Naive B cell (primary cell): ENCODE measurements around the gene LHX3. TPM values are rescaled to one million over a fixed set of nuclear protein-coding genes. Genes with fewer than 3 reads are reported as not detected.

Experiments used
- ATAC-seq, 2 donors: fragments of 150-1000 bp; cut with Tn5 transposase; 2 replicates each; pipeline ENCODE4 v1.10.0; 2021; ENCODE audit warnings: low read depth in 2 of 2, mild to moderate bottlenecking in 2 of 2, moderate library complexity in 2 of 2
- DNase-seq: peaks from one replicate; pipeline ENCODE4 v3.0.0; 2022
- H3K27ac Mint-ChIP-seq, 6 donors: one replicate each; pipeline ENCODE4 v1.8.0; 2020 to 2022; ENCODE audit warnings: mild to moderate bottlenecking in 6 of 6, mixed read lengths in 6 of 6, moderate library complexity in 5 of 6, inconsistent platforms in 2 of 6
- H3K27me3 Mint-ChIP-seq, 3 donors: one replicate each; pipeline ENCODE4 v1.8.0; 2021 to 2022; ENCODE audit warnings: mixed read lengths in 3 of 3, mild to moderate bottlenecking in 1 of 3
- H3K36me3 Mint-ChIP-seq, 2 donors: one replicate each; pipeline ENCODE4 v1.8.0; 2020 to 2022; ENCODE audit warnings: mixed read lengths in 2 of 2, inconsistent platforms in 1 of 2, mild to moderate bottlenecking in 1 of 2
- H3K4me1 Mint-ChIP-seq, 3 donors: one replicate each; pipeline ENCODE4 v1.8.0; 2020 to 2022; ENCODE audit warnings: mixed read lengths in 3 of 3, inconsistent platforms in 1 of 3, mild to moderate bottlenecking in 1 of 3, moderate library complexity in 1 of 3
- H3K4me3 Mint-ChIP-seq, 8 donors: one replicate each; pipeline ENCODE4 v1.8.0; 2020 to 2022; ENCODE audit warnings: mild to moderate bottlenecking in 8 of 8, mixed read lengths in 8 of 8, moderate library complexity in 8 of 8, inconsistent platforms in 2 of 8
- H3K9me3 Mint-ChIP-seq, 7 donors: one replicate each; pipeline ENCODE4 v1.8.0; 2020 to 2022; ENCODE audit warnings: mixed read lengths in 7 of 7, mild to moderate bottlenecking in 5 of 7, inconsistent platforms in 2 of 7, moderate library complexity in 1 of 7
- polyA plus RNA-seq, 6 donors: library from polyadenylated mRNA; unstranded; fragments of 300-500 nt; fragmentation: Illumina TruSeq; gene quantifications; one replicate each; pipeline ENCODE4 v1.2.3, GENCODE V29; 2021; ENCODE audit warnings: low read depth in 6 of 6

LHX3 gene
- polyA plus RNA-seq, 6 donors from 2014 or later: not detected

GRCh38 chr9:136189394-136190236, 15.3 kb downstream of the LHX3 start:
- Mint-ChIP-seq H3K4me3 (peak overlapping the region in 1 of 8 donors; percentile 40), H3K27ac (no peak overlapping the region), H3K4me1 (peaks cover 4 to 8% (median 5%) of the 10 kb centered on the region in 3 donors), H3K9me3 (no peaks in the 10 kb centered on the region), H3K27me3 (peaks cover 25 to 72% (median 54%) of the 10 kb centered on the region in 3 donors), H3K36me3 (no peaks in the 10 kb centered on the region)
- ATAC-seq: no peak
- DNase-seq: no peak

DNA sequence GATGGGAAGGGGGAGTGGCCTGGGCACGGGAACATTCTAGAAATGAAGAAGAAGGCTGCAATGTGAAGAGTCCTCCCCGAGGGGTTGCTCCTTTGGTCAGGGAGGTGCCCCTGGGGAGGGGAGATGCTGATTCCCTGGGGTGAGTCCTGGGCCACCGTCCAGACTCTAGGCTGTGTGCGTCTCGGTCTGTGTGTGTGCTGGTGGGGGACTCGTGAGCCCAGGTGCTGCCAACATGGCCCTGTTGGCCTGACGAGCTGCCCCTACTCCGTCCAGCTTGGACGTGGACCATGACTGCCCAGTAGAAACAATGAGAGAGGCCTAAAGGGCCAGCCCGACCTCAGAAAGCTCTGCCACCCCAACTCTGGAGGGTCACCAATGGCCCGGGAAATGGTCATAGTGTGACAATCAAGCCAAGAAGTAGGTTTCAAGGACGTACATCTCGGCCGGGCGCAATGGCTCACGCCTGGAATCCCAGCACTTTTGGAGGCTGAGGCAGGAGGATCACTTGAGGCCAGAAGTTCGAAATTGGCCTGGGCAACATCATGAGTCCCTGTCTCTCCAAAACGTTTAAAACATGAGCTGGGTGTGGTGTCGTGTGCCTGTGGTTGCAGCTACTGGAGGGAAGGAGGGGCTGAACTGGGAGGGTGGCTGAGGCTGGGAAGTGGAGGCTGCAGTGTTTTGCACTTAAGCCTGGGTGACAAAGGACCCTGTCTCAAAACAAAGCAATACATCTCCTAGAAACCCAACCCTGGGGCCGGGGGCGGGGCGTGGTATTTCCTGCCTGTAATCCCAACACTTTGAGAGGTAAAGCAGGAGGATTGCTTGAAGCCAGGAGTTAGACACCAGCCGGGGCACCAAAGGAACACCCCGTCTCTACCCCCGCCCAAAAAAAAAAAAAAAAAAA, 17.0 kb downstream of the LHX3 start:
- no peaks in the 10 kb centered on the region for H3K36me3 Mint-ChIP-seq
- H3K27ac Mint-ChIP-seq: peak overlapping the region in 1 of 6 donors; percentile 79
- no peak overlapping the region for H3K4me3 Mint-ChIP-seq
- no peaks in the 10 kb centered on the region for H3K9me3 Mint-ChIP-seq
- no peak for ATAC-seq
- DNase-seq: no peak
- peaks cover 27 to 75% (median 55%) of the 10 kb centered on the region in 3 donors for H3K27me3 Mint-ChIP-seq
- peaks cover 4 to 8% (median 5%) of the 10 kb centered on the region in 3 donors for H3K4me1 Mint-ChIP-seq

GRCh38 chr9:136187197-136187596, 17.7 kb downstream of the LHX3 start:
- DNase-seq: no peak
- Mint-ChIP-seq H3K36me3 (no peaks in the 10 kb centered on the region), H3K4me3 (no peak overlapping the region), H3K27ac (peak overlapping the region in 1 of 6 donors; percentile 12), H3K4me1 (peaks cover 4 to 8% (median 5%) of the 10 kb centered on the region in 3 donors), H3K27me3 (peaks cover 27 to 79% (median 61%) of the 10 kb centered on the region in 3 donors), H3K9me3 (no peaks in the 10 kb centered on the region)
- no peak for ATAC-seq

DNA sequence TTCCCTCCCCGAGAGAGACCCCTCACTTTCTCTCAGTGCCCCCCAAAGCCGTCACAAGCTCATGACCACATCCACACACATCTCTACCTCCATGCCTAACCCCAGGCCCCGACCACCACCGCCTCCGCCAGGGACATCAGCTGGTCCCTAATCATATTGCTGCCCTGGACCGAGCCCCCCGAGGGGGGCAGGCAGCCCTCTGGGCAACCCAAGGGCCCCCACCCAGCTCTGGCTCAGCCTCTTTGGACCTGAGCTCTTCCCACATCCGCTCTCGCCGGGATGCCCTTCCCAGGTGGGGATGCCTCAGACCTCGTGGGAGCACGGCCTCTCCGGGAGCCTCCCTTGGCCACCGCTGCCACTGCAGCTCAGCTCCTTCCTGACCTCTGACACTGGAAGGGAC, 18.5 kb downstream of the LHX3 start:
- Mint-ChIP-seq H3K4me1 (peaks cover 0 to 4% (median 2%) of the 10 kb centered on the region in 3 donors), H3K27me3 (peaks cover 23 to 76% (median 59%) of the 10 kb centered on the region in 3 donors), H3K9me3 (no peaks in the 10 kb centered on the region), H3K36me3 (no peaks in the 10 kb centered on the region), H3K27ac (no peak overlapping the region), H3K4me3 (no peak overlapping the region)
- no peak for DNase-seq
- no peak for ATAC-seq

- Mint-ChIP-seq H3K4me1 (no peaks in the 10 kb centered on the region), H3K27me3 (peaks cover 21 to 74% (median 53%) of the 10 kb centered on the region in 3 donors), H3K4me3 (no peak overlapping the region), H3K9me3 (no peaks in the 10 kb centered on the region), H3K36me3 (no peaks in the 10 kb centered on the region), H3K27ac (no peak overlapping the region)
- ATAC-seq (no peak), DNase-seq (no peak)
Measured at GRCh38 chr9:136185596-136186366, 19.1 kb downstream of the LHX3 start.

GRCh38 chr9:136185066-136185465, 19.9 kb downstream of the LHX3 start:
- no peak for DNase-seq
- no peaks in the 10 kb centered on the region for H3K9me3 Mint-ChIP-seq
- H3K27me3 Mint-ChIP-seq: peaks cover 17 to 70% (median 47%) of the 10 kb centered on the region in 3 donors
- no peak overlapping the region for H3K4me3 Mint-ChIP-seq
- H3K27ac Mint-ChIP-seq: no peak overlapping the region
- ATAC-seq: no peak
- no peaks in the 10 kb centered on the region for H3K4me1 Mint-ChIP-seq
- H3K36me3 Mint-ChIP-seq: no peaks in the 10 kb centered on the region

- Mint-ChIP-seq H3K36me3 (no peaks in the 10 kb centered on the region), H3K9me3 (no peaks in the 10 kb centered on the region), H3K27me3 (peaks cover 13 to 64% (median 44%) of the 10 kb centered on the region in 3 donors)
Measured at GRCh38 chr9:136182850-136183422, 22.0 kb downstream of the LHX3 start.

GRCh38 chr9:136182420-136182787, 22.5 kb downstream of the LHX3 start:
- DNase-seq (no peak), ATAC-seq (no peak)
- Mint-ChIP-seq H3K4me1 (no peaks in the 10 kb centered on the region), H3K27me3 (peaks cover 13 to 63% (median 44%) of the 10 kb centered on the region in 3 donors), H3K4me3 (no peak overlapping the region), H3K27ac (no peak overlapping the region), H3K9me3 (no peaks in the 10 kb centered on the region), H3K36me3 (no peaks in the 10 kb centered on the region)

More at GRCh38 chr9:136182850-136183422, 22.0 kb downstream of the LHX3 start:
- Mint-ChIP-seq H3K27ac (no peak overlapping the region), H3K4me3 (no peak overlapping the region), H3K4me1 (no peaks in the 10 kb centered on the region)
- DNase-seq (no peak), ATAC-seq (no peak)

GRCh38 chr9:136181784-136182419, 23.0 kb downstream of the LHX3 start:
- DNase-seq (no peak), ATAC-seq (no peak)
- H3K27ac Mint-ChIP-seq: no peak overlapping the region
- no peak overlapping the region for H3K4me3 Mint-ChIP-seq
- H3K27me3 Mint-ChIP-seq: peaks cover 10 to 60% (median 40%) of the 10 kb centered on the region in 3 donors
- no peaks in the 10 kb centered on the region for H3K9me3 Mint-ChIP-seq
- H3K4me1 Mint-ChIP-seq: no peaks in the 10 kb centered on the region
- no peaks in the 10 kb centered on the region for H3K36me3 Mint-ChIP-seq

DNA sequence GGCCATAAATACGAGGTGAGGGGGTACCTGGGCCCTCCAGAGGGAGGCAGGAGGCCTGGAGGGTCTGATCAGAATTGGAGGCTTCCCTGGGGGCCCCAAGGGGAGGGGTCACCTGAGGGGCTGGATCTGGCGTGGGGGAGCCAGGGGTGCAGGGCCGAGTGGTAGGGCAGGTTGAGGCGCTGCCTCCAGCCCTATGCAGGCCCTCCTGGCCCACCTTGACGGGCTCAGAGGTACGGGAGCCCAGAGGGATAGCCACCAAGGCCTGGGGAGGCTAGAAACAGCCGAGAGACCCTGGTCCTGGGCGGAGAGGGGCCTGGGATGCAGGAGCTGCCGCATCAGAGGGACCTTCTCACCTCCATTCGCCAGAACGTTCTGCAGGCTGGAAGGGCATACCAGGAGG, 24.3 kb downstream of the LHX3 start:
- Mint-ChIP-seq H3K4me3 (no peak overlapping the region), H3K27me3 (peaks cover 7 to 50% (median 33%) of the 10 kb centered on the region in 3 donors), H3K27ac (no peak overlapping the region), H3K4me1 (no peaks in the 10 kb centered on the region), H3K36me3 (no peaks in the 10 kb centered on the region), H3K9me3 (no peaks in the 10 kb centered on the region)
- DNase-seq (no peak), ATAC-seq (no peak)

DNA sequence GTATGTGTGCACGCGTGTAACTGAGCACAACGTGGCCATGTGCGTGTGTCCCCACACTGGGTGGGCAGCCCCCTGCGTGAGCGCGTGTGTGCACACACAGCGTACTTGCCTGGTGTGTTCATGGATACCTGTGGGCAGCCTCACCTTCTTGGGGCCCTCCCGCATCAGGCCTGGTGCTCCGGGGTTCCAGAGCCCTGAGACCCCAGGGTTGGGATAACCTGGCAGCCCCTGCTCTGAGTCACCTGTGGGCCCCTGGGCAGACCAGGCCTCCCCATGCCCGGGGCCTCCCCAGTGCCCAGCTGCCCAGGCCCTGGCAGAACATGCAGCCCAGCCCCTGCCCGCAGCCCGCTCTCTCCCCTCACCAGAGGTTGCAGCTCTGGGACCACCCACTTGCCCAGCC, 25.2 kb downstream of the LHX3 start:
- ATAC-seq (no peak), DNase-seq (no peak)
- H3K4me3 Mint-ChIP-seq: no peak overlapping the region
- peaks cover 6 to 42% (median 25%) of the 10 kb centered on the region in 3 donors for H3K27me3 Mint-ChIP-seq
- H3K9me3 Mint-ChIP-seq: no peaks in the 10 kb centered on the region
- peaks cover 0 to 4% (median 0%) of the 10 kb centered on the region in 3 donors for H3K4me1 Mint-ChIP-seq
- H3K27ac Mint-ChIP-seq: no peak overlapping the region
- no peaks in the 10 kb centered on the region for H3K36me3 Mint-ChIP-seq

DNA sequence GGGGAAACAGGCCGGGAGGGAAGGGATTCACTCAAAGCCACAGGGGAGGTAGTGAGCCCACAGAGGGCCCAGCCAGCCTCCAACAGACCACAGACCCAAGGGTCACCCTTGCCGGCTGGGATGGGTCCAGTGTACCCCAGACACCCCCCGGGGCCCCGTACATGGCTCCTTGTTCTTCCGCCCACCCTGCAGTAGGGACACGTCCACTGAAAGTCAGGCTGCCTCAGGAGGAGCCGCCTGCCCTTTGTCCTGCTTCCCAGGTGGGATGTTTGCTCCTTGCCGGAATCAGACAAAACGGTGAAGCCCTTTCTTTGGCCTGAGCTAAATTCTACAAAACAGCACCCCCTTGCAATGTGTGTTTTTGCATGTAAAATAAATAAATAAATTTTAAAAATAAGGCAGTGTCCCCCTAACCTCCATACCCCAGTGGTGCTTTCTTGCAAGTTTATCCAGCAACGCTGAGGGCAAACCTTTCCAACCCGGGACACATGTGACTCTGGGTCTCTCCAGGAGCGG, 25.8 kb downstream of the LHX3 start:
- ATAC-seq (no peak), DNase-seq (no peak)
- Mint-ChIP-seq H3K4me3 (no peak overlapping the region), H3K9me3 (no peaks in the 10 kb centered on the region), H3K36me3 (no peaks in the 10 kb centered on the region), H3K27ac (no peak overlapping the region), H3K4me1 (peaks cover 0 to 4% (median 0%) of the 10 kb centered on the region in 3 donors), H3K27me3 (peaks cover 3 to 38% (median 22%) of the 10 kb centered on the region in 3 donors)
